Astrocyte (in vitro differentiated cells and primary cell): ENCODE measurements around the gene ASNS. TPM values are rescaled to one million over a fixed set of nuclear protein-coding genes. Genes with fewer than 3 reads are reported as not detected.
"Not testable (repeated sequence)": the region's sequence is repeated elsewhere in the genome, so short reads cannot be mapped to it uniquely, and the experiment has no call there.

Source experiments
- DNase-seq: peaks from one replicate; pipeline ENCODE4 v3.0.0-alpha.2; 2010; ENCODE audit warnings: low read depth
- FAIRE-seq: peaks from 2 replicates; lab custom pipeline; 2011; peaks lifted over from hg19 to GRCh38; lab: Jason Lieb, UNC
- H2AFZ ChIP-seq: 2 replicates; pipeline ENCODE4 v1.6.0; 2012; ENCODE audit warnings: low read depth, low read length, inconsistent platforms
- H3K27ac ChIP-seq: 2 replicates; pipeline ENCODE4 v1.5.1; 2011; ENCODE audit warnings: low read depth, low read length, inconsistent platforms
- H3K27me3 ChIP-seq: 2 replicates; pipeline ENCODE4 v1.6.0; 2011; ENCODE audit warnings: low read length, inconsistent platforms; ENCODE audit not compliant: insufficient read depth
- H3K36me3 ChIP-seq: 2 replicates; pipeline ENCODE4 v1.5.1; 2011; ENCODE audit warnings: low read length, inconsistent platforms; ENCODE audit not compliant: insufficient read depth
- H3K4me1 ChIP-seq: 2 replicates; pipeline ENCODE4 v1.5.1; 2011; ENCODE audit warnings: low read length, inconsistent platforms; ENCODE audit not compliant: insufficient read depth
- H3K4me2 ChIP-seq: 2 replicates; pipeline ENCODE4 v1.6.0; 2012; ENCODE audit warnings: low read length, inconsistent platforms
- H3K4me3 ChIP-seq: 2 replicates; pipeline ENCODE4 v1.5.1; 2011; ENCODE audit warnings: low read depth, mild to moderate bottlenecking, low read length, inconsistent platforms; ENCODE audit not compliant: insufficient read depth
- H3K79me2 ChIP-seq: 2 replicates; pipeline ENCODE4 v1.6.0; 2012; ENCODE audit warnings: mild to moderate bottlenecking, low read length, inconsistent platforms; ENCODE audit not compliant: insufficient read depth
- H3K9ac ChIP-seq: 2 replicates; pipeline ENCODE4 v1.6.0; 2012; ENCODE audit warnings: mild to moderate bottlenecking, low read length, inconsistent platforms
- H3K9me3 ChIP-seq: 2 replicates; pipeline ENCODE4 v1.5.1; 2012; ENCODE audit warnings: low read depth, mild to moderate bottlenecking, low read length, inconsistent platforms; ENCODE audit not compliant: insufficient read depth
- H4K20me1 ChIP-seq: 2 replicates; pipeline ENCODE4 v1.6.0; 2012; ENCODE audit warnings: low read length, inconsistent platforms; ENCODE audit not compliant: insufficient read depth
- H3K27ac Mint-ChIP-seq: one replicate; pipeline ENCODE4 v1.8.0; 2021; ENCODE audit warnings: mild to moderate bottlenecking, mixed read lengths; ENCODE audit not compliant: unreplicated experiment
- H3K27me3 Mint-ChIP-seq: one replicate; pipeline ENCODE4 v1.8.0; 2021; ENCODE audit warnings: low read depth, mixed read lengths; ENCODE audit not compliant: unreplicated experiment
- H3K36me3 Mint-ChIP-seq: one replicate; pipeline ENCODE4 v1.8.0; 2021; ENCODE audit warnings: low read depth, mixed read lengths; ENCODE audit not compliant: unreplicated experiment
- H3K4me1 Mint-ChIP-seq: one replicate; pipeline ENCODE4 v1.8.0; 2021; ENCODE audit warnings: low read depth, mixed read lengths; ENCODE audit not compliant: unreplicated experiment
- H3K4me3 Mint-ChIP-seq: one replicate; pipeline ENCODE4 v1.8.0; 2021; ENCODE audit warnings: mild to moderate bottlenecking, moderate library complexity, mixed read lengths; ENCODE audit not compliant: unreplicated experiment
- H3K9me3 Mint-ChIP-seq: one replicate; pipeline ENCODE4 v1.8.0; 2021; ENCODE audit warnings: mild to moderate bottlenecking, mixed read lengths; ENCODE audit not compliant: unreplicated experiment
- CTCF ChIP-seq: IDR thresholded peaks from 2 replicates; pipeline ENCODE4 v1.5.1; 2011; ENCODE audit warnings: low read depth, mild to moderate bottlenecking, inconsistent platforms, low read length, moderate library complexity; ENCODE audit not compliant: insufficient read depth
- EZH2 ChIP-seq: IDR thresholded peaks from 2 replicates; pipeline ENCODE4 v1.6.1; 2012; ENCODE audit warnings: mild to moderate bottlenecking, low read length, inconsistent platforms; ENCODE audit not compliant: insufficient read depth
- total RNA-seq: library from RNA; stranded (reverse); gene quantifications from 2 replicates; pipeline ENCODE4 v1.2.1, GENCODE V29; 2021

ASNS gene
- total RNA-seq, 1 donor from 2014 or later = 149 TPM

GRCh38 chr7:97857544-97857943 is 14.7 kb downstream of the ASNS start:
- H3K9me3 Mint-ChIP-seq = no peaks in the 10 kb centered on the region
- no peak for FAIRE-seq
- no peak for TF ChIP-seq CTCF

GRCh38 chr7:97851683-97852082 is 20.5 kb downstream of the ASNS start:
- TF ChIP-seq CTCF (no peak), EZH2 (no peak)
- no peaks in the 10 kb centered on the region for H3K27me3 ChIP-seq
- no peak overlapping the region for H3K4me3 ChIP-seq
- H3K4me3 Mint-ChIP-seq = no peak overlapping the region
- H2AFZ ChIP-seq = no peak overlapping the region
- H3K36me3 Mint-ChIP-seq = peaks cover 9% of the 10 kb centered on the region
- no peak for FAIRE-seq
- H3K27ac ChIP-seq = no peak overlapping the region
- no peaks in the 10 kb centered on the region for H3K79me2 ChIP-seq
- no peaks in the 10 kb centered on the region for H3K36me3 ChIP-seq
- no peaks in the 10 kb centered on the region for H3K4me1 ChIP-seq
- no peaks in the 10 kb centered on the region for H3K4me1 Mint-ChIP-seq
- H3K27ac Mint-ChIP-seq = no peak overlapping the region
- H3K27me3 Mint-ChIP-seq = peaks cover 4% of the 10 kb centered on the region
- H3K9me3 Mint-ChIP-seq = no peaks in the 10 kb centered on the region
- no peak overlapping the region for H3K9ac ChIP-seq
- H3K9me3 ChIP-seq = no peaks in the 10 kb centered on the region
- no peak overlapping the region for H3K4me2 ChIP-seq
- H4K20me1 ChIP-seq = no peaks in the 10 kb centered on the region
- no peak for DNase-seq

More at GRCh38 chr7:97857544-97857943, 14.7 kb downstream of the ASNS start:
- no peak overlapping the region for H3K4me2 ChIP-seq
- H3K9me3 ChIP-seq = no peaks in the 10 kb centered on the region
- DNase-seq = no peak
- H3K79me2 ChIP-seq = no peaks in the 10 kb centered on the region
- H3K4me3 ChIP-seq = no peak overlapping the region
- H3K36me3 ChIP-seq = no peaks in the 10 kb centered on the region
- no peak overlapping the region for H3K27ac ChIP-seq
- H3K4me1 Mint-ChIP-seq = peaks cover 1% of the 10 kb centered on the region
- H3K27me3 Mint-ChIP-seq = no peaks in the 10 kb centered on the region
- no peak overlapping the region for H3K27ac Mint-ChIP-seq
- H3K4me1 ChIP-seq = no peaks in the 10 kb centered on the region
- no peaks in the 10 kb centered on the region for H3K27me3 ChIP-seq
- no peak overlapping the region for H3K4me3 Mint-ChIP-seq
- H3K9ac ChIP-seq = no peak overlapping the region
- H4K20me1 ChIP-seq = no peaks in the 10 kb centered on the region
- H3K36me3 Mint-ChIP-seq = peaks cover 8% of the 10 kb centered on the region
- H2AFZ ChIP-seq = no peak overlapping the region

GRCh38 chr7:97850262-97851031 is 21.8 kb downstream of the ASNS start:
- not testable (repeated sequence) for H3K4me3 Mint-ChIP-seq, H3K27me3 Mint-ChIP-seq, H2AFZ ChIP-seq, H3K9ac ChIP-seq, H3K27ac Mint-ChIP-seq, H3K4me1 ChIP-seq, H3K27me3 ChIP-seq, H3K36me3 Mint-ChIP-seq, H3K4me3 ChIP-seq, H3K4me2 ChIP-seq, H3K79me2 ChIP-seq, DNase-seq, H3K27ac ChIP-seq, H3K4me1 Mint-ChIP-seq, H4K20me1 ChIP-seq, H3K9me3 ChIP-seq, H3K36me3 ChIP-seq, FAIRE-seq, H3K9me3 Mint-ChIP-seq
